Measurements from ENCODE around the gene DUOXA1.
"Not testable (repeated sequence)": the region's sequence is repeated elsewhere in the genome, so short reads cannot be mapped to it uniquely, and the experiment has no call there.

The DUOXA1 gene

DNA sequence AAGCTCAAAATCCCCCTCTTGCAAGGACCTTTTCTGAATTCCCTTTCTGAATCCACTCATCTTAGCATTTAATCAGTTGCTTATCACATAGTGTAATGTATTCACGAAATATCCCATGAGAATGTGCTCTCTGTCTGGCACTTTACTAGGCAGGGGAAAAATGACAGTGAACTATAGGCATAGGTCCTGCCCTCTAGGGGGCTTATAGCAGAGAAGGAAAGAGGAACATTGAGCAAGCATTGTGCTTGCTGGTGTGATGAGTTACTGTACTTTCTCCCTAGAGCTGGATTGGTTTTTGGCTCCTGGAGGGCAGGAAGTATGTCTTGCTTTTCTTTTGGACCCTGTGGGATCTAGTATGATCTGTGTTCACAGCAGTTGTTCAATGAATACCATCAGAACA, 42.2 kb downstream of the DUOXA1 start:
- no peak for DNase-seq

DNA sequence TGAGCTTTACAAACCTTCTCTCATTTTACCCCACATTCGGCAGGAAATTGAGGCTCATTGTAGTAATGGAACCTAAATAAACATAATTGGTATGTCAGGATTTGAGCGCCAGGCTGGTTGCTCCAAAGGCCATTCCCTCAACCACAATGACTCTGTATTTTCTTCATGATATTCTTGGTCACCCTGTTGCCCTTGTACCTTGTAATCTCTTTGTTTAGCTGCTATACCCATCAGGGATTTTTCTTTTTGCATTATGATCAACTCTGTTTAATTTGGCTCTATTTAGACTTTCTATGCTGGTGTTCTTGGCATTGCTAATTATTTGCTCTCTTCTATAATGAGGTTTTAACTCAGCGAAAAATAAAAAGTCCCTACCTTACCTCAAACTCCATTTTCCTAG, 45.5 kb downstream of the DUOXA1 start:
- no peak for DNase-seq

DNA sequence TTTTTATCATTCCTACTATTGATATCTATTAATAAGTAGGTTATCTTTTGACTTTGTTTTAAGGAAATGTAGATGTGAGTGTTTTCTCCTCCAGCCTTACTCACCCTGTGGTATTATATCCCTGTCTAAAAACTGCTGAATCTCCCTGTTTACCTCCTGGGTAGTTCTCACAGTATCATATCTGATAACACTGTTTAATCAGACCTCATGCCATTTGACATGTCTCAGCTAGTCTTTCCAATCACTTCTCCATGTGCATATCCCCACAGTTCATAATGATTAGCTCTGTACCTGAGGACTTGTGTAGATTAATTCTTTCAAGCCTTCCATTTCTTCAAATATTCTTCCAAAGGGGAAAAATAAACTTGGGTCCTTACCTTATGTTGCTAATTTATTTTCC, 46.5 kb downstream of the DUOXA1 start:
- no peak for DNase-seq

GRCh38 chr15:45082412-45082811, 47.3 kb downstream of the DUOXA1 start:
- DNase-seq, result not testable (repeated sequence)

GRCh38 chr15:45080593-45080992, 49.1 kb downstream of the DUOXA1 start:
- not testable (repeated sequence) for DNase-seq

DNA sequence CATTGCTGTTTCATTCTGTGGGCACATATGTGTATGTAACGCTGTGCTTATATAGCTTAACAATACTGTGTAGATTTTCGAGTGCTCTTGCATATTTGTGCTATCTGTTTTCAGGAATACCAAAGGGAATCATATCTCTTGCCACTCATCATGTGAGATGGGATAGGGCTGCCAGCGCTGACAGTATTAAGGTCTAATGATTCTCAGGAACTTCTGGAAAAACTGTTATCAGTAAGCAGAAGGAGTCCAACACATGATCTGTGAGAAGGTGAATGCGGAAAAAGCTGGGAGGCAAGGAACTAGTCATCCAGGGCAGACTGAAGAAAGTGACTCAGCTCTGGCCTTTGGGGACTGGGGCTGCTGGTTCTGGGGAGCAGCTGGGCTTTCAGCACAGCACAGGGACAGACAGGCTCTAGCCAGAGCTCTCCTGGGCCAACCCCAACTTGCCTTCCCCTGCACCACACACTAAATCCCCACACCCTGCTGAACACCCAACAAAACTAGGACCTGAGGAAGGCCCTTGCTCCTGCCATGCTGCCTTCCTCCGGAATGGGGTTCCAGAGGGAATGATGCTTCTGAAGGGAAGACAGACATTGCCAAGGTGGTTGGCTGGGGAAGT, 49.9 kb downstream of the DUOXA1 start:
- DNase-seq, result not testable (repeated sequence)

GRCh38 chr15:45079201-45079600, 50.5 kb downstream of the DUOXA1 start:
- not testable (repeated sequence) for DNase-seq

DNA sequence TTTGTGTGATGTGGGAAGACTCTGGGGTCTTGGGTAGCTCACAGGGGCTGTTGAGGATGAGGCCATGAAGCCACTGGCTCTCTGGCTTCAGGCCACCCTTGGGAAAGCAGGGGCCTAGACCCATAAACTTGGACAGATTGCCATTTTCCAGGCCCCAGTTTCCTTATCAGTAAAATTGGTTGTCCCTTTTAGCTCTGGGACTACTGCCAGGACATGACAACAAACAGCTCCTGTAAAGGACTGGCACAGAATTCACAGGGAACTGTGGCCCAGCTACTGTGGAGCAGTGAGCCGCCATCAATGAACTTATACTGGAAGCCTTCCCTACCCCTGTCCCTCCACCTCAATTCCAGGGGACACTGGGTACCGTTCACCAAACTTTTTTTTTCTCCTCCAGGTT, 52.3 kb downstream of the DUOXA1 start:
- not testable (repeated sequence) for DNase-seq

DNA sequence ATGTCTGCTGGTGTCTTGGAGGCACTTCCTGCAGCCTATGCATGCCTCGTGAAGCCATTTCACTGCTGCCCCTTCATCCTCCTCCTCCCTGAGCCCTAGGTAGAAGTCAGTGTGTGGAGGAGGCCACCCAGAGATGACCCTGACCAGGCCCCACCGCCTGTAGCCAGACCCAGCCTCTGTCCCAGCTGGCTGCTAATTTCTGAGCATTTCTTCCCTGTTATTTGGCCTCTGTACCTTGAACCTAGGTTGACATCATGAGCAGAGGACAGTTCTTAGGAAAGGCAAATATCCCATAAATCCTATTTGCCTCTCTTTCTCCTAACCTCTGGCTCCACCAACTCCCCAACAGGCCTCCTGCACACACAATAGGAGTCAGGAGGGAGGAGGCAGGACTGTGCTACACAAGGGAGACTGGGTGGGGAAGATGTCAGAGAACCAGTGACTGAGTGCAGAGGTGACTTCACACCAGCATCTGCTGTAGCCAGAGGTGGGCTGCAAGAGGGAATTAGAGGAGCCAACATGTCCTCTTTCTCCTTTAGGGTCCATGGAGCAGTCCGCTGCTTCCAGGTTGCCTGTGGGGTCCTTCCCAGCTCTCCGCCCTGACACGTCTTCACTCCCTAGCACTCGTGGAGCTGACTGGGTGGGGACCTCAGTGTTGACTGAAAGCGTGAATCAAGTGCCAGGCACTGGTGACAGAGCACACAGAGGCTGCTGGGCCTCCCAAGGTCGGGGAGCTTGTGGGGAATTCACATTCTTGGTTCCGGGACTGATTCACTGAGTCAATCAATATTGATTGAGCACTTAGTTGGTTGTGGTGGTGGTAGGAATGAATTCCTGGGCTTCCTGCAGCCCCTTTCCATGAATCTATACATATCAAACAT, 54.0 kb downstream of the DUOXA1 start:
- not testable (repeated sequence) for DNase-seq

- not testable (repeated sequence) for DNase-seq
These were observed 56.1 kb downstream of the DUOXA1 start for GRCh38 chr15:45073602-45074001.

- DNase-seq, result not testable (repeated sequence)
These were observed 59.7 kb downstream of the DUOXA1 start for GRCh38 chr15:45069942-45070360.

All from fibroblast of skin of back (primary cell).